SK-MEL-5 (cell line): ENCODE results near the gene GHRH. TPM values are rescaled to one million over a fixed set of nuclear protein-coding genes. Genes with fewer than 3 reads are reported as not detected.

Experiments used
- DNase-seq: peaks from one replicate; pipeline ENCODE4 v3.0.0-alpha.2; 2016; ENCODE audit warnings: low read depth, low spot score
- in situ Hi-C: cut with HindIII; loops from 2 replicates; pipeline ENCODE4 v1.10.0; 2016; ENCODE audit warnings: low sequenced_read_pairs, high pct_unique_total_duplicates, low pct_unique_long_range_greater_than_20kb
- total RNA-seq: library from RNA; depleted of rRNA; stranded (reverse); fragments of >200 nt; shearing (Covaris generic); gene quantifications from 2 replicates; pipeline ENCODE4 v1.2.3, GENCODE V29; 2014

The GHRH gene
- total RNA-seq, 1 experiment from 2014 or later, result not detected

DNA sequence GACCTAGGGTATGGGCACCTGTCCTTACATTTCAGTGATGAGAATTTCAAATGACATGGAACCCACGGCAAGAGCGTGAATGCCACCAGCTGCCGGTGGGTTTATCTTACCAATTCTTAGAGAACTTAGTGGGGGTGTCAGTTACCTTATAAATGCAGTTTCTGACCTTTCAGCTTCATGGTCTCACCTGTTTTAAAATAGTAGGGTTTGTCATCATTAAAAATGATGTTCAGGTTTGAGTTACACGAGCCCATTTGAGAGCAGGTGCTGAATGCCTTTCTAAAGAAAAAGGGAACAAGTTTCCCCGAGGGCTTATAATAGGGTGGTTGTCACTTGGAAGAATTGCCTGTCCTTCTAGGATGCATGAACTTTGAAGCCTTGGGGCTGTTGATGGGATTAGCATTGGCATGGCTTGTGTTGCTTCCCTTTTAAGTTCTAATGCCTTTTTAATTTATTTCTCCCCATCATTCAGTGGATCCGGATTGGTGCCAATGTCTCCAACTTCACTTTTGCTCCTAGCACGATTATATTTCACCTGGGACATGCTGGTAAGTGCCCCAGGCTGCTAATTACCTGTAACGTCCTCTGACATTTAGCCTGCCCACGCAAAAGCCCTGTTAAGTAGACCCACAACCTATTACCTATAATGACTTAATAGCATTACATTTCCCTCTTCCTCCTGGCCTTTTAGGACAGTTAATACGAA, 27.9 kb downstream of the GHRH start:
- in situ Hi-C loops, result no loop called here
- DNase-seq, result no peak

DNA sequence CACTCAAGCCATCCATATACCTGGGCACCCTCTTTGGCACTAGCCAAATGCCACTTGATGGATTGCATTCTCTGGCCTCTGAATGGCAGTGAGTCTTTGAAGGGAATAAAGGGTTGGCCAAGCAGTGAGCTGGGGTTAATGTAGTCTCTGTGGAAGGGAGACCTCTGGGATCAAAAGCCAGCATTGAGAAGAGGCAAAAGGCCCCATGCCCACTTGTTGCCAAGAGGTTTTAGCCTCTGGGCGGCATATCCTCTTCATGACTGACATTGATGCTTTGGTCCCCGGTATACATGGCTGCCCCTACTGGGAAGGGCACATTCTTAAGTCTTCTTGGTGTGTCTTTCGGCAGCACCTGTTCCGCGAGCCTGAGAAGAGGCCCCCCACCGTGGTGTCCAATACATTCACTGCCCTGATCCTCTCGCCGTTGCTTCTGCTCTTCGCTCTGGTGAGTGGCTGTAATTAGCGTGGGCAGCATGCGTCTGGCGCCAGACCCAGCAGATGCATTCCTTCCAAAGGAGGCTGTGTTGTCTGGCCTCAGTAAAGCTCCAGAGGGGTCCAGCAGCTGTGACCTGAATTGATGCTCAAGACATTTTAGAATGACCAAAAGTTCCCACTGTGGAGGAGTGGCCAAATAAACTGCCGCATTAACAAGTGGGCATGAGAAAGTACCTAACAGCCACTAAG, 29.5 kb downstream of the GHRH start:
- no peak for DNase-seq

GRCh38 chr20:37230200-37230599, 31.4 kb downstream of the GHRH start:
- in situ Hi-C loops, result no loop called here
- DNase-seq, result no peak

More for the DNA sequence above, 29.5 kb downstream of the GHRH start:
- in situ Hi-C loops, result no loop called here

DNA sequence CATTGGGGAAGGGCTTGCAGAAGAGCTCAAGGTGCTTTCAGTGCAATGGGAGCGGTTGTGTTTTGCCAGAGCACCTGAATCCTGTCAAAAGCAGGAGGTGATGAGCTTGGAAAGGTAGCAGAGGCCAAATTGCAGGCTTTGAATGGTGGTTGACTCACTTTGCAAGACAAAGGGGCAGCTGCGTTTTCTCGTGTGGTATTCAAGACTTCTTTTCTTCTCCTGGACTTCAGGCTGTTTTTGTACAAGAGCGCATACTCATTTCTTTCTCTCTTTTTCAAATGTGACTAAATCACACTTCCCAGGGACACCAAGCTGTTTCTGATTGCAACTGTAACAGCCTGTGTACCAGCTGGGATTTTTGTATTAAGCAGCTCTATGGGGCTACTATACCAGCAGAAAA, 32.3 kb downstream of the GHRH start:
- DNase-seq, result no peak
- in situ Hi-C loops, result no loop called here

DNA sequence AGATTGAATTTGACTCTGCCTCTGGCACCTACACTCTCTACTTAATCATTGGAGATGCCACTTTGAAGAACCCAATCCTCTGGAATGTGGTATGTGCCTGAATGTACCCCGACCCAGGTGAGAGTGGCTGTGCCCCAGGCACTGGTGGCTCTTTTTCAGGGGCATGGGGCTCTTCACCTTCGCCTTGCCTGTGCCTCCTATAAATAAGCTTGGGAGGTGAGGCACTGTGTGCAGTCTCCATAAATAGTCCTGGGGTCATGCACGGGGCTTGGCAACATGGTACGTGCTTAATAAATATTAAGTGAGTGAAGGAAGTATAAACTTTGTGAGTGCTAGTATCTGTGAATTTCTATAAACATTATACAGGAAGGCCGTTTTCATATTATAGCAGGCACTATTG, 33.0 kb downstream of the GHRH start:
- in situ Hi-C loops, result no loop called here
- no peak for DNase-seq

GRCh38 chr20:37228082-37228481, 33.5 kb downstream of the GHRH start:
- DNase-seq, result no peak
- in situ Hi-C loops, result no loop called here

- in situ Hi-C loops, result no loop called here
- DNase-seq, result no peak
Observed at GRCh38 chr20:37226889-37227288, 34.7 kb downstream of the GHRH start.

DNA sequence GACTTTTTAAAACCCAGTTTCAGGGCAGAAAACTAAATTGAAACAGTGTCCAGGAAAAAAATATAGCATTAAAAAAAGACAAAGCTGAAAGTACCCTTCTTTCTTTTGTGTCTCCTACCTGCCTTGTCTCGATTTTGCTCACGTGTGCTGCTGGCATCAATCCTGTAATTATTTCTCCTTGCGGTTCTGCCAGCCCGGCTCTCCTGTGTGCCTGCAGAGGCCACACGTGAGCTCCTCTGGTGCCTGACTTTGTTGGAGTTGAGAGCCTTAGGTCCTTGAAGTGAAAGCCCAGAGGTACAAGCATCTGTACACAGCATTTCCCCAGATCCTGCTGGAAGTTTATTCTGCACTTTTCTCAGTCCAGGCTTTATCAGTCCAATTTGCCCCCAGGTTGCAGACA, 36.5 kb downstream of the GHRH start:
- in situ Hi-C loops, result no loop called here

GRCh38 chr20:37223053-37223452, 38.6 kb downstream of the GHRH start:
- DNase-seq, result peak; percentile 76
- in situ Hi-C loops, result no loop called here

More for the DNA sequence above, 36.5 kb downstream of the GHRH start:
- DNase-seq, result no peak

- in situ Hi-C loops, result no loop called here
Observed at GRCh38 chr20:37222086-37222485, 39.5 kb downstream of the GHRH start.

GRCh38 chr20:37220731-37221130, 40.9 kb downstream of the GHRH start:
- in situ Hi-C loops, result no loop called here
- DNase-seq, result no peak

More at GRCh38 chr20:37222086-37222485, 39.5 kb downstream of the GHRH start:
- no peak for DNase-seq

GRCh38 chr20:37219751-37220668, 41.6 kb downstream of the GHRH start:
- no peak for DNase-seq
- in situ Hi-C loops, result no loop called here

DNA sequence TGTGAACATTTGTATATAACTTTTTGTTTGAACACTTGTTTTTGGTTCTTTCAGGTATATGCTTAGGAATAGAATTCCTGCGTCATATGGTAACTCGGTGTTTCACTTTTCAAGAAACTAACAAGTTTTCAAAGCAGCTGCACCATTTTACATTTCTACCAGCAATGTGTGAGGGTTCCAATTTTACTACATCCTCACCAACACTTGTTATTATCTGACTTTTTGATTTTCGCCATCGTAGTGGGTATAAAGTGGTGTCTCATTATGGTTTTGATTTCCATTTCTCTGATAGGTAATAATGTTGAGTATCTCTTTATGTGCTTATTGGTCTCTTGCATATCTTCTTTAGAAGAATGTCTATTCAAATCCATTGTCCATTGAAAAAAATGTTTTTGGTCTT, 42.6 kb downstream of the GHRH start:
- in situ Hi-C loops, result no loop called here
- DNase-seq, result no peak

- no peak for DNase-seq
- in situ Hi-C loops, result no loop called here
Observed at GRCh38 chr20:37218441-37218840, 43.2 kb downstream of the GHRH start.

- in situ Hi-C loops, result no loop called here
- no peak for DNase-seq
Observed at GRCh38 chr20:37209661-37210314, 51.8 kb downstream of the GHRH start.

GRCh38 chr20:37209193-37209592, 52.4 kb downstream of the GHRH start:
- in situ Hi-C loops, result no loop called here
- no peak for DNase-seq

DNA sequence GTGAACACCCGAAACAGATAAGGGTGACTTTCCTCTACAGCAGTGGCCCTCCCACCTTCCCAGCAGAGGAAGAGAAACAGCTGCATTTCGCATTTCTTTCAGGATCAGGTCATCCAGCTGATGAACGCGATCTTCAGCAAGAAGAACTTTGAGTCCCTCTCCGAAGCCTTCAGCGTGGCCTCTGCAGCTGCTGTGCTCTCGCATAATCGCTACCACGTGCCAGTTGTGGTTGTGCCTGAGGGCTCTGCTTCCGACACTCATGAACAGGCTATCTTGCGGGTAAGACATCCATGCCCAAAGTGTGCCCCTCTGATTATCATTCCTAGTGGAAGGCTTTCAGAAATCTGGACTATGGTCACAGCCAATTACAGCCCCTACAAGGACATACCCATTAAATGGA, 54.4 kb downstream of the GHRH start:
- in situ Hi-C loops, result no loop called here

GRCh38 chr20:37205794-37206193, 55.8 kb downstream of the GHRH start:
- in situ Hi-C loops, result no loop called here
- no peak for DNase-seq

More for the DNA sequence above, 54.4 kb downstream of the GHRH start:
- DNase-seq, result no peak
